ENCODE results near the gene APLN. TPM values are rescaled to one million over a fixed set of nuclear protein-coding genes. Genes with fewer than 3 reads are reported as not detected.

Gene APLN
- total and polyA plus RNA-seq, 3 donors from 2014 or later: 2.8 to 3.2 (median 3.1) TPM

- no peaks in the 10 kb centered on the region for H3K9me3 ChIP-seq
- WGBS, 2 donors: 80 to 94% methylated on average over 1 to 5 of the region's 5 CpGs
- no peaks in the 10 kb centered on the region for H3K27me3 ChIP-seq
- H3K36me3 ChIP-seq (ENCODE audit: low read depth, missing control alignments): no peaks in the 10 kb centered on the region
- no peaks in the 10 kb centered on the region for H3K4me1 ChIP-seq
- no peak overlapping the region for H3K4me3 ChIP-seq
- H3K27ac ChIP-seq: no peak overlapping the region
- intact Hi-C loops (cut with DNase I; ENCODE audit: low total_unique reads): no loop called here
- DNase-seq: no peak
- TF ChIP-seq CTCF (IDR thresholded peaks at IDR 0.05) (no peak), POLR2A (IDR thresholded peaks at IDR 0.05) (no peak)
Observed at GRCh38 chrX:129694805-129695204, 40.0 kb upstream of the APLN start.

- WGBS, 2 donors: 89 to 100% methylated on average over 1 to 3 of the region's 3 CpGs
- intact Hi-C loops (cut with DNase I; ENCODE audit: low total_unique reads): no loop called here
- no peaks in the 10 kb centered on the region for H3K27me3 ChIP-seq
- no peaks in the 10 kb centered on the region for H3K4me1 ChIP-seq
- no peak for DNase-seq
- no peaks in the 10 kb centered on the region for H3K9me3 ChIP-seq
- no peak overlapping the region for H3K4me3 ChIP-seq
- no peaks in the 10 kb centered on the region for H3K36me3 ChIP-seq (ENCODE audit: low read depth, missing control alignments)
- H3K27ac ChIP-seq: no peak overlapping the region
- TF ChIP-seq CTCF (IDR thresholded peaks at IDR 0.05): no peak
- TF ChIP-seq POLR2A (IDR thresholded peaks at IDR 0.05): no peak
Observed at GRCh38 chrX:129693354-129693753, 38.6 kb upstream of the APLN start.

- 71 to 78% methylated on average over 8 to 10 of the region's 10 CpGs for WGBS, 2 donors
- intact Hi-C loops (cut with DNase I; ENCODE audit: low total_unique reads): no loop called here
- Histone ChIP-seq H3K36me3 (ENCODE audit: low read depth, missing control alignments) (no peaks in the 10 kb centered on the region), H3K27ac (no peak overlapping the region), H3K9me3 (no peaks in the 10 kb centered on the region), H3K4me1 (peaks cover 2% of the 10 kb centered on the region), H3K4me3 (no peak overlapping the region), H3K27me3 (no peaks in the 10 kb centered on the region)
- DNase-seq: no peak
- TF ChIP-seq POLR2A (IDR thresholded peaks at IDR 0.05) (no peak), CTCF (IDR thresholded peaks at IDR 0.05) (no peak)
Observed at GRCh38 chrX:129690435-129690834, 35.7 kb upstream of the APLN start.

GRCh38 chrX:129689796-129690195 lies 35.0 kb upstream of the APLN start:
- Histone ChIP-seq H3K4me3 (no peak overlapping the region), H3K27me3 (no peaks in the 10 kb centered on the region), H3K27ac (no peak overlapping the region), H3K9me3 (no peaks in the 10 kb centered on the region), H3K4me1 (peaks cover 2% of the 10 kb centered on the region), H3K36me3 (ENCODE audit: low read depth, missing control alignments) (no peaks in the 10 kb centered on the region)
- DNase-seq: no peak
- no peak for TF ChIP-seq POLR2A (IDR thresholded peaks at IDR 0.05)
- no peak for TF ChIP-seq CTCF (IDR thresholded peaks at IDR 0.05)
- intact Hi-C loops (cut with DNase I; ENCODE audit: low total_unique reads): no loop called here
- 94 to 96% methylated on average over 4 to 5 of the region's 5 CpGs for WGBS, 2 donors

GRCh38 chrX:129688097-129688496 lies 33.3 kb upstream of the APLN start:
- intact Hi-C loops (cut with DNase I; ENCODE audit: low total_unique reads): no loop called here
- Histone ChIP-seq H3K4me3 (no peak overlapping the region), H3K27me3 (no peaks in the 10 kb centered on the region), H3K4me1 (peaks cover 2% of the 10 kb centered on the region), H3K36me3 (ENCODE audit: low read depth, missing control alignments) (no peaks in the 10 kb centered on the region), H3K27ac (no peak overlapping the region), H3K9me3 (no peaks in the 10 kb centered on the region)
- TF ChIP-seq CTCF (IDR thresholded peaks at IDR 0.05): no peak
- TF ChIP-seq POLR2A (IDR thresholded peaks at IDR 0.05): no peak
- DNase-seq: no peak
- 100% methylated on average over 1 to 3 of the region's 3 CpGs for WGBS, 2 donors

Measured in testis (tissue), 3 donors.